Stimulated activated CD8-positive, alpha-beta memory T cell treated with anti-CD3 and anti-CD28 coated beads, Interleukin-4, amount 100 ng/mL, for 24 hours (primary cell): ENCODE results near the gene TTC13.

Experiments used
- DNase-seq: peaks from one replicate; pipeline ENCODE4 v3.0.0-alpha.2; 2020; ENCODE audit warnings: low read depth

TTC13 gene

DNA sequence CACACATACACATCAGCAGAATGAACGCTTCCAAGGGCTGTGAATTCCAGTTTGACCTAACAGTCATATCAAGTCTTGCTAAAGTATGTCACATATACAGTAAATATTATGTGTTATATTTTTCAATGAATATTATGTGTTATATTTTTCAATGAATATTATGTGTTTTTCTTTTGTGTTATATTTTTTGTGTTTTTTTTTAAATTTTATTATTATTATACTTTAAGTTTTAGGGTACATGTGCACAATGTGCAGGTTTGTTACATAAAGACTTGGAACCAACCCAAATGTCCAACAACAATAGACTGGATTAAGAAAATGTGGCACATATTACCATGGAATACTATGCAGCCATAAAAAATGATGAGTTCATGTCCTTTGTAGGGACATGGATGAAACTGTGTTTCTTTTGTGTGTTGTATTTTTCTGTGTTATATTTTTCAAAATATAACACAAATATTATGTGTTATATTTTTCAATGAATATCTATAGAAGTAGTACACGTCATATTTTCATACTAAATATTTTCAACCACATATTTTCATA, 35.5 kb downstream of the TTC13 start:
- DNase-seq = no peak

DNA sequence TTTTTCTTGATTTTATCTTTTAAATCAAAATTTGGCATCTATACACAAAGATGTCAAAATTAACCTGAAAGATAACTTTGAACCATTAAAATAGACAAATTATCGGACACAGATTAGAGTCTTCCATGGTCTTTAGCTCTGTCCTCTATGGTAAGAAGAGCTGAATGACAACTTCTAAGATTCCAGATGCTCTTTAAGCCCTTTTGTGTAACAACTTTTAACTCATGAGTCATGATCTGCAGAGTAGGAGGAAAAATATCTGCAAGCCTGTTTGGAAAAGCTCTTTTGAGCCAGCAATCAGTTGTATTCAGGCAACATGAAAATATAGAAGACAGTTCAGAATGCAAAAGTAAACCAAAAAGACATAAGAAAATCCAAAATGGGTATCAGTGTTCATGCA, 37.8 kb downstream of the TTC13 start:
- no peak for DNase-seq

DNA sequence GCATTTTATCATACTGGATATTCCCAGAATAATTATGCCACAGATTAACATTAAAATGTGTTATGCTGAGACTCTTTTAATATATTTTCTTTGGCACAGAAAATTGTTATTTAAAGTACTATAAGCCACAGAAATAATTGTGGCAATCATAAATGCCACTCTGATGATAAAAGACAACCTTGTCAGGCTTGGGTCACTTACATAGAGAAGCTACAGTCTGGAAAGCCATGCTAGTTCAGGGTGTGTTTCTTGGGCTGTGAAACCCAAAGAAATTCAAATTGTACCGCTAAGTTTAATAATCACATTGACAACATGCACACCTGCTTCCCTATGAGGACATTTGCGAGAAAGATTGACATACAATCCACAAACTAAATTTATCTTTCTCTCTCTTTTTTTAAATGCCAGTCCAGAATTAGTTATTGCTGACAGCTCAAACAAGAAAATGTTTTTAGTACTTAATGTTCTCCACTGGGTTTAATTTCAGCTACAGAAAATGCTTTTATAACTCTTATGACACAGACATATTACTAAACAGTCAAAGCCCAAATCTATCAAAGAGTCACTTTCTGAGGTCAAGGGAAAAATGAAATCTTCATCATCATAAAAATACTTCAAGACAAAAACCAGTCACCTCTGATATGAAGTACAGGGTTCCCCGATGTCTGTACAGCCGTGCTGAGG, 38.7 kb downstream of the TTC13 start:
- DNase-seq = no peak

DNA sequence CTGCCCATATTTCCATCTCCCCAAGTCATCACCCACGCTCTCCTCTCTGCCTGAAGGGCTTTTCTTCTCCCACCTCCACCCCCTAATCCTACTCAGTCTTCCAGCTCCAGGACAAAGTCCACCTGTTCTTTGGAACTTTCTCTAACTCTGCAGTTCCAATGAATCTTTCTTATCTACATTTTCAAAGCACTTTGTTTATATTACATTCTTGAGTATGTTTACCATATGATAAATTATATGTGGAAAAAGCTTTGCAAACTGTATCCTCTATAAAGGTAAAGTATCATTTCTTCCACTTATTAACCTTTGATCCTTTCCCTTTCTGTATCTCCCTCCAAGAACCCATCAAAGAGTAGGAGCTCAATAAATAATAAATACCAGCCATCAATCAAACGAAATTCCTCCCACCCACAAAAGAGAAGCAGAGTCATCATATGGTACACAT, 39.7 kb downstream of the TTC13 start:
- DNase-seq = no peak

DNA sequence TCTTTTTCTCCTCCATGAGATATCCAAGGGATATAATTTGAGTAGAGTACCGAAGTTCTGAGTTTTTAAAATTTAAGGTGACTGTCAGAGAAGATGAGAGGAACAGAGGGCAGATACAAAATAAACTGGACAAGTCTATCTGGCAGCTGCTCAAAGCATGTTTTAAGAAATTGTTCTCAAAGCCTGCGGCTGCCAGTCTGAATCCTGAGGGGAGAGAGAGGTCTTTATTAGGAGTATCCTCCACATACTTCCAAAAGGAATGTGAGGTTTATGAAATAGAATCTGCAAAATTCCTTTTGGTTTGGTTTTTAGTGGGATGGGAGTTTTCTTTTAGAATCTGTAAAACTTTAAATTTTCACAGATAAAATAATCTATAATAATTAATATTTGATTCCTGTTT, 41.3 kb downstream of the TTC13 start:
- DNase-seq = no peak

DNA sequence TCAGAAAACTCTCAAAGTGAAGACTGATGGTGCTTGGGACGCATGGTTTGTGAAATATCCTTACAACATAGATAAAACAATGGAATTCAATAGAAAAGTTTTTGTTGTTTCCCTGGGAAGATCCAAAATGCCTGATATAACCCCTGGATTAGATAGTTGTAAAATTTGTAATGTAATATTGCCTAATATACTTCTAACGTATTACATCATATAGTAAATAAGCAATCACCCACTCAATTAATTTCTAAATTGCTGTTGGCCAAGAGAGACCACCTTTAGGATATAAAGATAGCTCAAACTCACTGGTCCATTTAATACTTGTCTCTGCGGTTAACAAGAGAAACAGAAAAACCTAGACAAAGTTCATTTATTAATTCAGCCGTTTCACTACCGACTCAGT, 42.2 kb downstream of the TTC13 start:
- DNase-seq = no peak

DNA sequence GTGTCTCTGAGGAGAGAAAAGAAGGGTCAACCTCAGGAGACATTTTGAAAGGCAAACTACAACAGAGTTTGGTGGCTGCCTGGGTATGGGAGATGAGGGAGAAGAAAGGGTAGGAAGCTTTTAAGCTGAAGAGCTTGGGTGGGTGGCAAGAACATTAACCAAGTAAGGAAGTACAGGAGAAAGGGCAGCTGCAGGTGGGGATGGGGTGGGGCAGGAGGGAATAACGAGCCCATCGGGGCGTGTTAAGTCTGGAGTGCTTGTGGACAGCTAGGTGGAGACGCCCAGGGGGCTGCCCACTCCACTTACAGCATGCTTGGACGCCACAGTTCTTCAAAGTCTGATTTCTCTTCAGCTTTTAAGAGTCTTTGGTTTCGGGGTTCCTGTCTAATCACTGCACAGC, 42.8 kb downstream of the TTC13 start:
- no peak for DNase-seq

DNA sequence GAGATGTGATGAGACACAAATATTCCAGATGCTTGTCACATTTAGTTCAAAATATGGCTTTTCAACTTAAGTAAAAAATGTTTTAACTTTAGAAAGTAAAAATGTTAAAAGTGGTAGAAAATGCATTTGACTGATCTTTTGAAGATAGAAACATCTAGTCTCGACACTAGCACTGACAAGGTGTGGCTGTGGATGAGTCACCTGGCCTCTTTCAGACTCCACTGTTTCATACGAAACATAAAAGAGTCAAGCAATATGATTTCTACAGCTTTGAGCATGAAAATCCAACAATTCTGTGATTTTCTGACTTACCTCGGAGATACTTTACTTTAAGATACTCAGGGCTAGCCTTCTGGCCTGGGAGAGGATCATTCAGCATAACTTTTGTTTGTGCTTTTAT, 47.7 kb downstream of the TTC13 start:
- no peak for DNase-seq

DNA sequence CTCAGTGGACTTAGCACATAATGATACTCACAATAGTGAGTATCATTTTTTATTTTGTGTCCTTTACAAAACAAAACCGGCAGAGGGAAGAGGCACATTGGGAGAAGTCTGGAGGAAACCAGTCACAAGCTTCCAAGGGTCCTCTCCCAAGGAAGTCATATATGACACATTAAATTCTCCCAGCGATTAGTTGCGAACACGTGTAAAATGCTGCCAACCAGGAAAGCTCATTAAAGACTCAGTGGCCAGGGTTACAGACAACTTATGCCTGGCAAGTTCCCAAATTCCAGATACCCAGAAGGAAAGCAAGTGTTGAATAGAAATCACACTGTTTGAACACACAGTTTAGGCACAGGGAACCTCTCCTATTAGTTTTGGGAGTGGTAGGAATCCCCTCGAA, 52.5 kb downstream of the TTC13 start:
- no peak for DNase-seq

DNA sequence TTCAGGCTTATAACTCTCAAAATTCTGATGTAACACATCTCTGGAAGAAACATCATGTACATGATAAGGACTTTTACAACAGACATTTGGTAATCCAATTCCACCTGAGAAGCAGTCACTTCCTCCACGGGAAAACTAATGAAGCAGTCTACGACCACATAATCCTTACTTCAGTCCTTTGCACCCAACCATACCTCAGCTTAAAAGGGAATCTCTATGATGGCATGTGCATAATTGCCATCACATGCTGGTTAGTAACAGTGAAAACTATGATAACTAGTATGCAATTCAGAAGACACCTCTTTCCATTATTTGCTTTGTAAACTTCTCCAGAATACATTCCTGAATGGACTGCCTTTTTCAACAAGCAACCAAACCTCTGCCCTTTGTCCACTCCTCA, 53.1 kb downstream of the TTC13 start:
- no peak for DNase-seq

DNA sequence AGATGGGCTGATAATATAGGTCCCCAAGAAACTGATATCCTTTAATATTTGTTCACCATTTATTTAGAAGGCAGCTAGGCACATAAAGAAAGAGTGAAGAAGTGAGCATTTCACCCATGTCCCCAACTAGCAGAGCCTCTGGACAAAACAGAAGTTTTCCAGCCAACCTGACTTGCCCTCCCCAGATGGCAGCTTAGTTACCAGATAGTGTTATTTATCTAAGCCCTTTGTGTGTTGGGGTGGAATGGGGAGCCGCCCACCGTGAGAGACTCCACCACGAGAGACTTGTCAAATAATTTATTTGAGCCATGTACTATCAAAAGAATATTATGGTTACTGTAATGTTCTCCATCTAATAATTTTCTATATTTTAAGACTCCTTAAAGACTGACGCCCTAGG, 55.5 kb downstream of the TTC13 start:
- no peak for DNase-seq

DNA sequence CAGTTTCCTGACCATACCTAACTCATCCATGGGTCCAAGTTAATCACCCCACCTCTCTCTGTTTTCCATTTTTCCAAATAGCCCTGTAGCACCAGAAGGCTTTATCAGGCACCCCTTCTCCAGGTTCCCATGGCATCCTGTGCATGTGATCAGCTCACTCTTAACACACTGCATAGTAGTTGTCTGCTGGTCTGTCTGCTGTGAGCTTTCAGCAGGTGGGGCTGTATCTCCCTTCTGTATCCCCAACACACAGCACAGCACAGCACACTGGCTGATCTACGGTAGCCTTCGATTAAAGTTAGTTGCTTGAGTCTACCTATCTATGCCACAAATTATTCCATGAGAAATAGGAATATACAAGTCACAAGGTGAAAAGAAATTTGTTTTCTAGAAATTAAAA, 56.0 kb downstream of the TTC13 start:
- DNase-seq = no peak

DNA sequence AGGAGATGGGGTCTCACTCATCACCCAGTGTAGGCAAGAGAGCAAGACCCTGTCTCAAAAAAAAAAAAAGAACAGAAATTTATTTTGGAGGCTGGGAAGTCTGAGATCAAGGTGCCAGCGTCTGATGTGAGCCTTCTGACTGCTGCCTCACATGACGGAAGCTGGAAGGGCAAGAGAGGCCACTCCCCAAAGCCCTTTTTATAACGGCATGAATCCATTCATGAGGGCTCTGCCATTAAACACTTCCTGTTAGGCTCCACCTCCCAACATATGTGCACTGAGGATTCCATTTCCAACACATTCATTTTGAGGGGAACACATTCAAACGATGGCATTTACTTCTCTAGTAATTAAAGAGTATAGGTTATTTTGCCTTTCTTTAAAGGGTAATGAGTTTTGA, 59.5 kb downstream of the TTC13 start:
- no peak for DNase-seq

DNA sequence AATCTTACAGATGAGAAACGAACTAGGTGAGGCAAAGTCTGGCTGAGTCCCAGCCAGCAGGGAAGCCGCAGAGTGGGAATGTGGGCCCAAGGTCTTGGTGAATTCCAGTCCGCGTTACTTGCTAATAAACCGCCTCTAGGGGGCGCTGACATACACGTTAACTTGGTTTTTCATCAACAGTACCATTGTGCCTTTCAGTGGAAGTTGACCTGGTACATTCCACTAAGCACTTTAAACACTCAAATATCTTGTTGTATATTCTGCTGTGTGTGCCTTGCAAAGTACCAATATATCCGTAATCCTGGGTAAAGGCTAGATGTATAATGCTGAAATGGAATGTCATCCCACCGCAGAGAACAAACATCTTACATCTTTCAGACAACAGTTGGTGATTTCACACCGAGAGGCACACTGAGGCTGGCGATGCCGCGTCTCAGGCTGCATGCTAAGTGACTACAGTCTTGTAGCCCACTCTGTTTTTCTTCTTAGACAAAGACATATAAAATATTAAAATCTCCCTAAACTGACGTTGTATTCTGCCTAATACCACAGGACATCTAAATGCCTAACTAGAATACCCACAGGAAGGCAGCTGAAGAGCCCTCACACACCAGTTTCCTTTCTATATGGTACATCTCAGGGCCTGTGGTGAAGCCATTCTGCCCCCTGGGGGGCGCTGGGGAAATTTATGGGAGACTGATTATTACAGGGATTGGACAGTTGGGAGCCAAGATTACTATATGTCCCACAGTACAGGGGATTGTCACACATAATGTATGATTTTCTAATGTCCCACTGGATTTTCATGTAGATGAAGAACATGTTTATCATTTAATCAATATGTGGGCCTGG, 61.2 kb downstream of the TTC13 start:
- peak; percentile 50 for DNase-seq

DNA sequence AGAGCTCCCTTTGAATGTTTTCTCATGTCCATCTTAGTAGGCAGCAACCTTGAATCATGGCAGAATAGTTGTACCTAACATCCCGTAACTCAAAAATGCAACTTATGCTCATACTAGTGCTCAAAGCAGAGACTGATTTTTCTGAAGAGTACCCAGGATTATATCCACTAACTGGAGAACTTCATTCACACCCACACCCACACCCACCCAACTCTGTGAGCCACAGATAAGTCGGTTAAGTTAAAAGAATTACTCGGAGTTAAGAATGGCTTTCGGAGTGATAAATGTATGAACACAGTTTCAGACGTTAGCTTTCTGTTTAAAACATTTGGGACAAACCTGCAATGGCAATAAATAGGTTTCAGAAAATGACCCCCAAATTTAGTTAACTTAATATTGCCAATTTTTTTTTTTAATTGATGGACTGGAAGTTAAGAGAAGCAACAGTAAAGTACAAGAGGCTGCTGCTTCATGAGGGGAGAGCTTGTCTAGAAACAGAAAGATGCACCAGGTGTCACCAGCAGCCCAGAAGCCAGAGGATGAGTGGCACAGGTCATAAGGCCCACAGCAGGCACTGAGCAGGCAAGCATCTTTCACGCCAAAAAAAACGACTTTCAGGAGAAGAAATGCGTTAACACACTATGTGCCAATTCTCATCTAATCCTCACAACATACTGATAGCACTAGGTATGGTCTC, 61.9 kb downstream of the TTC13 start:
- DNase-seq = no peak

DNA sequence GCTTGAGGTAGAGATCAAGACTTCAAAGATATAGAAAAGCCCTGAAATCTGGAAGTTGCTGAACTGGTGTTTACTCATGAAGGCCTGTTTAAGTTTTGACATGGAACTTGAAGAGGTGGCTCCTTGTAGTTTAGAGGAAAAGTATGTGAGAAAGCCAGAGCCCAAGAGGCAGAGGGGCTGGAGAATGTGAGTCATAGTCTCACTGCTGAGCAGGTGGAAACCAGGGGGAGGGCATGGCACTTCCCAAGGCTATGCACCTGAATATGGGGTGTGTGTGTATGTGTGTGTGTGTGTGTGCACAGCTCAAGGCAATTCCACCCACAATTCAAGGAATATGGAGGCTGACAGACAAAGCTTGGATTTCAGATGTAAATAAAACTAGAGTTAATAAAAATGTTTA, 63.6 kb downstream of the TTC13 start:
- no peak for DNase-seq

DNA sequence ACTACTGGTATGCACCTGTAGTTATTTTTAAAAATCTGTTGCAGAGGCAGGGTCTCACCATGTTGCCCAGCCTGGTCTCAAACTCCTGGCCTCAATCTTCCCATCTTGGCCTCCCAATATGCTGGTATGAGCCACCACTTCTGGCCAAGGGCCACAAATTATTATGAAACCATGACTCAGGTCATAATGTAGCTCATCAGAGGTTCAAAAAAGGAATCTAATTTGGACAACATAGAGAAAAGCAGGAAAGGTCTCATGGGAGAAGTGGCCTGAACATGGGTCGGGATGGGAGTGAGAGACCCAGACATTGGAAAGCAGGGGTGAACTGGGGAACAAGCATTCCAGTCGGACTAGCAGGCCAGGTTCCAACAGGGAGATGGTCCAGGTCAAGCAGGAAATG, 65.2 kb downstream of the TTC13 start:
- no peak for DNase-seq

DNA sequence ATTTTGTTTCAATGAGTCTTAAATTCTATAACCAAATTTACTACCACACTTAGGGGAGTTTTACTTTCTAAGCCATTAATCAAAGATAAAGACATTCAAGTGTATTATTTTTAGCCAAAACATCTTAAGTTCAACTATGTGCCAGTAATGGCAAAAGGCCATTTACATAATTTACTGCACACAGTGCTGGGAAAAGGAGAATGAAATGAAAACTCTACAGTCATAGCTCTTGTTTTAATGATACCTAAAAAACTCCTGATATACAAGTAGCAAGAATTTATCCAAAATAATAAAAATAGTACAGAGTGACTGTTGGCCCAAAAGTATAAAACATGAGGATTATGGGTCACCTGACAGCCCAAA, 67.9 kb downstream of the TTC13 start:
- no peak for DNase-seq

DNA sequence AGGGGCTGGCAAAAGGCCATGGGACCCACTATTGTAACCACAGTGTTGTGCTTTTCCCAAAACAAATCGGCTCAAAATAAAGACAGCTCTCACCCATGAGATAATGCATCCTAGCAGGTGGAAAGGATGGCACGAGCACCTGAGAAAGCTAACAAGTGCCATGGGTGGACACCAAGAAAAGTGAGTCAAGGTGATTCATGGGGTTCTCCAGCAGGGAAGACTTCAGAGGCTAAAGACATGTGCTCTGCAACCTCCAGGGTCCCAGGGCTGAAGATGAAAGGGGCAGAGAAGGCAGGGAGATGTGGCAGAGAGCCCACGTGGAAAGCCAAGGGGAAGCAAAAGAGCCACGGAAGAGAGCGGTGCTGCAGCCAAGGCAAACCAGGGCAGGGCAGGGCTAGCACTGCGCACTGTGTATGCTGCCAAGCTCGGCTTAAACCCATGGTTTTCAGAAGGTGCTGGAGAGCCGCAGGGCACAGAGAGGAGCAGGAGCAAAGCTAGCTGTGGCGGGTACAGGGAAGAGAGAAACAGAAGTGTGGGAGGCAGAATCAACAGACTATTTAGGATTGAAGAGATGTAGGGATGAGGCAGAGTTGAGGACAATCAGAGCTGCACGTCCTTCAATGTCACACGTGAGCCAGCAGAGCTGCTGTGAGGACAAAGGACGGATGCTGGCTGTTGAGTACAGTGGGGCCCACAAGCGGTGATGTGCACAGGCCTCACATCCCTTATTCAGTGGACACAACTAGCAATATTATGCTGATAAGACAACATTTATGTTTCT, 68.5 kb downstream of the TTC13 start:
- DNase-seq = no peak

DNA sequence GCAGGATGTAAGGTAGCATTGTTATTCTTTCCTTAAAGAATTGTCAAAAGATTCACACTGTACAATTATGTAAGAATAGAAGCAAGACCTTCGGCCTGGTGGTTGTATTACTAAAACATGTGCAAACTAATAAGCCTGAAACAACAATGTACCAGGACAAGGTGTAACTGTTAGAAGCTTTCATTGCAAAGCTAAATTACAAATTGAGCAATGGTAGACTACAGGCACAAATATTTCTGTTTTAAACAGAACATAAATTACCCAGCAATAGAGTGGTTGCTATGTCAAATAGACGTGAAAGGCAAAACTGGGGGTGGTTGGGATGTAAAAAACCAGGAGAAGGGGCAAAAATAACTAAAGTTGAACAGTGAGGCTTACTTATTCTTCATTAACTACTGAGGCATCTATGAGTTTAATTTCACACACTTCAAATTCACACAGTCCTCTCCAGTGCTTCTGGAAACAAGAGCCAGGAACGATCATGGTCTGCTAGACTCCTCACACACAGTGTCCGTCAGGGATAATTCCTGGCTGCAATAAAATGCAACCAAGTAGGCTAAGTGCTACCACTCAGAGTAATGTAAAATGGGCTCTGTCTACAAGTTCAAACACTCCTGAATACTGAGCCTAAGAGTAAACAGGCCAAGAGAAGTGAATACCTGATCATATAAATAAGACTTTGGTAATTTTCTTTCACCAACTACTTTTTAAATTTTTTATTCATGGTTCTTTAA, 71.0 kb downstream of the TTC13 start:
- no peak for DNase-seq

DNA sequence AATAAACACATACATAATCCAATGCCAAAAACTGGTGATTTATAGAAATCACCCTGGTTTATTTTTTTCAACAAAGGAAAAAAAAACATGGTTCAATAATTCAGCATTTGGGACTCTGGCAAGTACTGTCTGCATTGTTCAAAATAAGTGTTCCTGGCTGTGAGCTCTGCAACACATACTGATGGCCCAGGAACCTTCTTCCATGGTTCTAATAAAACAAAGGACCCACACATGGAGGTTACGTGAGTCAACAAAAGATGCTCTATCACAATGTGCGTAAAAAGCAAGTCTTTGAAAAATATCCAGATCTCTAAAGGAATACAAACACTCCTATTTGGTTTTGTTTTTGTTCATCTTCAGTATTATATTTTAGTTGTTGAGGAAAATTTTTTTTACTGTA, 72.4 kb downstream of the TTC13 start:
- DNase-seq = no peak
